ENCODE results near the gene SLC25A10. TPM values are rescaled to one million over a fixed set of nuclear protein-coding genes. Genes with fewer than 3 reads are reported as not detected.
A peak's percentile ranks its signal among the peaks of the same experiment; 100 is the strongest.

SLC25A10 gene
- polyA plus RNA-seq, 1 donor, result 42.2 TPM

GRCh38 chr17:81720267-81721071 lies 8.4 kb downstream of the SLC25A10 start:
- no CpG with 5 or more reads among the region's 33 CpGs for WGBS (ENCODE audit: insufficient coverage, low lambda C conversion rate)
- no peaks in the 10 kb centered on the region for H3K27me3 ChIP-seq (ENCODE audit: control insufficient read depth, insufficient read depth, low read length)
- peaks cover 16% of the 10 kb centered on the region for H3K36me3 ChIP-seq (ENCODE audit: control insufficient read depth, insufficient read depth, low read length)
- peaks cover 12% of the 10 kb centered on the region for H3K4me1 ChIP-seq (ENCODE audit: control insufficient read depth, insufficient read depth, low read length)
- H3K27ac ChIP-seq (ENCODE audit: low read length), result no peak overlapping the region
- no peaks in the 10 kb centered on the region for H3K9me3 ChIP-seq (ENCODE audit: control insufficient read depth, low read depth, low read length)
- H3K4me3 ChIP-seq (ENCODE audit: low read length), result no peak overlapping the region
- no peak for DNase-seq

- no peak overlapping the region for H3K27ac ChIP-seq (ENCODE audit: low read length)
- WGBS (ENCODE audit: insufficient coverage, low lambda C conversion rate), result 0% methylated on average over 1 of the region's 10 CpGs
Measured at GRCh38 chr17:81722184-81723120, 10.4 kb downstream of the SLC25A10 start.

GRCh38 chr17:81723651-81724209 lies 11.6 kb downstream of the SLC25A10 start:
- H3K27ac ChIP-seq (ENCODE audit: low read length), result no peak overlapping the region
- DNase-seq, result no peak

More at GRCh38 chr17:81722184-81723120, 10.4 kb downstream of the SLC25A10 start:
- no peaks in the 10 kb centered on the region for H3K9me3 ChIP-seq (ENCODE audit: control insufficient read depth, low read depth, low read length)
- peaks cover 12% of the 10 kb centered on the region for H3K4me1 ChIP-seq (ENCODE audit: control insufficient read depth, insufficient read depth, low read length)
- H3K27me3 ChIP-seq (ENCODE audit: control insufficient read depth, insufficient read depth, low read length), result no peaks in the 10 kb centered on the region
- H3K36me3 ChIP-seq (ENCODE audit: control insufficient read depth, insufficient read depth, low read length), result peaks cover 7% of the 10 kb centered on the region
- H3K4me3 ChIP-seq (ENCODE audit: low read length), result no peak overlapping the region
- DNase-seq, result peak in 1 of 2 donors; percentile 41

GRCh38 chr17:81725439-81725838 lies 13.4 kb downstream of the SLC25A10 start:
- Histone ChIP-seq H3K27me3 (ENCODE audit: control insufficient read depth, insufficient read depth, low read length) (no peaks in the 10 kb centered on the region), H3K9me3 (ENCODE audit: control insufficient read depth, low read depth, low read length) (no peaks in the 10 kb centered on the region), H3K36me3 (ENCODE audit: control insufficient read depth, insufficient read depth, low read length) (no peaks in the 10 kb centered on the region), H3K27ac (ENCODE audit: low read length) (no peak overlapping the region), H3K4me3 (ENCODE audit: low read length) (no peak overlapping the region), H3K4me1 (ENCODE audit: control insufficient read depth, insufficient read depth, low read length) (peaks cover 12% of the 10 kb centered on the region)
- no peak for DNase-seq
- no CpG with 5 or more reads among the region's 9 CpGs for WGBS (ENCODE audit: insufficient coverage, low lambda C conversion rate)

More at GRCh38 chr17:81723651-81724209, 11.6 kb downstream of the SLC25A10 start:
- Histone ChIP-seq H3K9me3 (ENCODE audit: control insufficient read depth, low read depth, low read length) (no peaks in the 10 kb centered on the region), H3K4me1 (ENCODE audit: control insufficient read depth, insufficient read depth, low read length) (peaks cover 12% of the 10 kb centered on the region), H3K36me3 (ENCODE audit: control insufficient read depth, insufficient read depth, low read length) (peaks cover 4% of the 10 kb centered on the region), H3K27me3 (ENCODE audit: control insufficient read depth, insufficient read depth, low read length) (no peaks in the 10 kb centered on the region), H3K4me3 (ENCODE audit: low read length) (no peak overlapping the region)
- WGBS (ENCODE audit: insufficient coverage, low lambda C conversion rate), result 82% methylated on average over 2 of the region's 12 CpGs

GRCh38 chr17:81726004-81726403 lies 13.9 kb downstream of the SLC25A10 start:
- DNase-seq, result no peak
- no peak overlapping the region for H3K27ac ChIP-seq (ENCODE audit: low read length)
- 80% methylated on average over 1 of the region's 9 CpGs for WGBS (ENCODE audit: insufficient coverage, low lambda C conversion rate)

GRCh38 chr17:81727324-81728031 lies 15.4 kb downstream of the SLC25A10 start:
- no peak overlapping the region for H3K27ac ChIP-seq (ENCODE audit: low read length)
- no peak for DNase-seq
- no peak overlapping the region for H3K4me3 ChIP-seq (ENCODE audit: low read length)
- no peaks in the 10 kb centered on the region for H3K9me3 ChIP-seq (ENCODE audit: control insufficient read depth, low read depth, low read length)
- H3K36me3 ChIP-seq (ENCODE audit: control insufficient read depth, insufficient read depth, low read length), result no peaks in the 10 kb centered on the region
- peaks cover 7% of the 10 kb centered on the region for H3K4me1 ChIP-seq (ENCODE audit: control insufficient read depth, insufficient read depth, low read length)
- peaks cover 8% of the 10 kb centered on the region for H3K27me3 ChIP-seq (ENCODE audit: control insufficient read depth, insufficient read depth, low read length)
- WGBS (ENCODE audit: insufficient coverage, low lambda C conversion rate), result no CpG with 5 or more reads among the region's 23 CpGs

More at GRCh38 chr17:81726004-81726403, 13.9 kb downstream of the SLC25A10 start:
- Histone ChIP-seq H3K4me1 (ENCODE audit: control insufficient read depth, insufficient read depth, low read length) (peaks cover 12% of the 10 kb centered on the region), H3K9me3 (ENCODE audit: control insufficient read depth, low read depth, low read length) (no peaks in the 10 kb centered on the region), H3K4me3 (ENCODE audit: low read length) (no peak overlapping the region), H3K36me3 (ENCODE audit: control insufficient read depth, insufficient read depth, low read length) (no peaks in the 10 kb centered on the region), H3K27me3 (ENCODE audit: control insufficient read depth, insufficient read depth, low read length) (no peaks in the 10 kb centered on the region)

GRCh38 chr17:81733507-81734404 lies 21.7 kb downstream of the SLC25A10 start:
- Histone ChIP-seq H3K4me3 (ENCODE audit: low read length) (no peak overlapping the region), H3K36me3 (ENCODE audit: control insufficient read depth, insufficient read depth, low read length) (no peaks in the 10 kb centered on the region), H3K9me3 (ENCODE audit: control insufficient read depth, low read depth, low read length) (no peaks in the 10 kb centered on the region), H3K4me1 (ENCODE audit: control insufficient read depth, insufficient read depth, low read length) (peaks cover 9% of the 10 kb centered on the region), H3K27me3 (ENCODE audit: control insufficient read depth, insufficient read depth, low read length) (peaks cover 16% of the 10 kb centered on the region), H3K27ac (ENCODE audit: low read length) (no peak overlapping the region)
- WGBS (ENCODE audit: insufficient coverage, low lambda C conversion rate), result no CpG with 5 or more reads among the region's 32 CpGs
- DNase-seq, result peak; percentile 48 to 57

GRCh38 chr17:81734405-81735263 lies 22.6 kb downstream of the SLC25A10 start:
- no peaks in the 10 kb centered on the region for H3K36me3 ChIP-seq (ENCODE audit: control insufficient read depth, insufficient read depth, low read length)
- H3K9me3 ChIP-seq (ENCODE audit: control insufficient read depth, low read depth, low read length), result no peaks in the 10 kb centered on the region
- H3K27me3 ChIP-seq (ENCODE audit: control insufficient read depth, insufficient read depth, low read length), result peaks cover 16% of the 10 kb centered on the region
- H3K4me3 ChIP-seq (ENCODE audit: low read length), result no peak overlapping the region
- WGBS (ENCODE audit: insufficient coverage, low lambda C conversion rate), result no CpG with 5 or more reads among the region's 35 CpGs
- peaks cover 9% of the 10 kb centered on the region for H3K4me1 ChIP-seq (ENCODE audit: control insufficient read depth, insufficient read depth, low read length)
- H3K27ac ChIP-seq (ENCODE audit: low read length), result no peak overlapping the region
- no peak for DNase-seq

Data from large intestine (tissue), 3 donors.